Astrocyte of the cerebellum (primary cell): ENCODE data around the gene LYZL6.

ENCODE experiments used
- DNase-seq: peaks from one replicate; pipeline ENCODE4 v3.0.0-alpha.2; 2011; ENCODE audit warnings: low read depth
- H3K4me3 ChIP-seq: 2 replicates; pipeline ENCODE4 v1.5.1; 2011; ENCODE audit warnings: mild to moderate bottlenecking, low read depth, low read length, moderate library complexity
- in situ Hi-C: cut with HindIII; loops from 2 replicates; pipeline ENCODE4 v1.10.0; 2017; ENCODE audit warnings: low sequenced_read_pairs
- TF ChIP-seq, protein P1 (sequence below): IDR thresholded peaks from 2 replicates; pipeline ENCODE4 v1.5.1; 2012; ENCODE audit warnings: low read length, low read depth, moderate library complexity, mild to moderate bottlenecking; ENCODE audit errors: missing control alignments

Gene LYZL6

DNA sequence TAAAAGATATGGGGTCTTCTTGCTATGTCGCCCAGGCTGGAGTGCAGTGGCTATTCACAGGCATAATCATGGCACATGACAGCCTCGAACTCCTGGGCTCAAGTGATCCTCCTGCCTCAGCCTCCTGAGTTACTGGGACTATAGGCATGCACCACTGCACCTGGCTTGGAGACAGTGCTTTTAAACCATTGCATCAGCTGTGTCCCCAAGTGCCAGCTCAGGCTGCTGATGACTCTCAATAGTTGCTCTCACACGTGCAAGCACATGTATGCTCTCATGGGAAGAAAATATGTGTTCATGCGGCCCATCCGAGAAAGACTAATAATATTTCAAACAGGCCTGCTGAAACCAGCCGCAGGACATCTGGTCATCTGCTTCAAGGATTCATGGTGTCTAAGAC, 29.0 kb upstream of the LYZL6 start:
- DNase-seq, result no peak
- TF ChIP-seq, protein P1, sequence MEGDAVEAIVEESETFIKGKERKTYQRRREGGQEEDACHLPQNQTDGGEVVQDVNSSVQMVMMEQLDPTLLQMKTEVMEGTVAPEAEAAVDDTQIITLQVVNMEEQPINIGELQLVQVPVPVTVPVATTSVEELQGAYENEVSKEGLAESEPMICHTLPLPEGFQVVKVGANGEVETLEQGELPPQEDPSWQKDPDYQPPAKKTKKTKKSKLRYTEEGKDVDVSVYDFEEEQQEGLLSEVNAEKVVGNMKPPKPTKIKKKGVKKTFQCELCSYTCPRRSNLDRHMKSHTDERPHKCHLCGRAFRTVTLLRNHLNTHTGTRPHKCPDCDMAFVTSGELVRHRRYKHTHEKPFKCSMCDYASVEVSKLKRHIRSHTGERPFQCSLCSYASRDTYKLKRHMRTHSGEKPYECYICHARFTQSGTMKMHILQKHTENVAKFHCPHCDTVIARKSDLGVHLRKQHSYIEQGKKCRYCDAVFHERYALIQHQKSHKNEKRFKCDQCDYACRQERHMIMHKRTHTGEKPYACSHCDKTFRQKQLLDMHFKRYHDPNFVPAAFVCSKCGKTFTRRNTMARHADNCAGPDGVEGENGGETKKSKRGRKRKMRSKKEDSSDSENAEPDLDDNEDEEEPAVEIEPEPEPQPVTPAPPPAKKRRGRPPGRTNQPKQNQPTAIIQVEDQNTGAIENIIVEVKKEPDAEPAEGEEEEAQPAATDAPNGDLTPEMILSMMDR, result no peak
- H3K4me3 ChIP-seq, result no peak overlapping the region
- in situ Hi-C loops, result no loop called here

DNA sequence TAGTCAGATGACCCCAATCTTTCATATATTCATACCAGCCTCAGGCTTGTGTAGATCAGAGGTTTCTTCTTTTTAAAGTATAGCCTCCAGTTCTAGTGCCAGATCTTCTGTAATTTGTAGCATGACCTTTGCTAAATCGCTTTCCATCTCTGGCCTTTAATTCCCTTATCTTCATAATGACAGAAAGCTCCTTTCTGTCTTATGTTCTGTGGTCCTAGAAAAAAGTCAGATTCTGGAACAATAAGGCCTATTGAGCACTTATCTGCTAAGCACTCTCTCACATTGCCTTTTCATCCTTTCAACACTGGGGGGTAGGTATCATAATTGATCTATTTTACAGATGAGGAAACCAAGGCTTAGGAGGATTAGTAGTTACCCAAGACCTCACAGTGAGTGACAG, 28.6 kb upstream of the LYZL6 start:
- DNase-seq, result no peak
- in situ Hi-C loops, result no loop called here
- TF ChIP-seq, protein P1, result no peak
- no peak overlapping the region for H3K4me3 ChIP-seq

DNA sequence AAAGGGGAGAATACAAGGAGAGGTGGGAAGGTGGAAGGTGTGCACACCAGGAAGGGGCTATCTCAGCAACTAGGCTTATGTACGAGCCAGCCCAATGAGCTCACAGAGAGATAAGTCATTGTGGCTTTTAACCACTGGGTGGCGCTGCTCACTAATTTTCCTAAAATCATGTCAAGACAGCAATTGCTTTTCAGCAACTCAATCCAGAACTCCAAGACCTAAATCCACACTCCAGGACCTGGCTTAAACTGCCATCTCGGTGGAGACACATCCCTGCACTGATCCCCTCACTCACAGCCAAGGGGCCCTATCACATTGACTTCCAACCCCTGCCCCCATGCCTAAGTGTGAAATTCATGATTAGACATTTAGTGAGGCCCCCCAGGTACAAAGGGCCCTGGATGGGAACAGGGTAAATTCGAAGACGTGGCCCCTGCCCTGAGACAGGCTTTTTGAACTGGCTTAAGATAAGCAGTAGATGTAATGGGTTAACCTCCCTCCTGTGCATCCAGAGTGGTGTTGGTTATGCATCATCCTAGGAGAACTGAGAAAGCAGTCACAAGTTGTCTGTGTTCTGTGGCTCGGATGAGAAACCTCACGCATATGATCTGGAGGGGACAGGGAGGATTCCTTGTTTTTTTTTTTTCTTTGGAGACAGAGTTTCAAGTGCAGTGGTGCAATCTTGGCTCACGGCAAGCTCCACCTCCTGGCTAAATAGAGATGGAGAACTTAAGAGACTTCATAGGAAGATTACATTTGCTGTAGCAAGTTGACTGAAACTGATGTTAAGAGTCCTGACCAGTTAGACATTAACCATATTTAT, 26.3 kb upstream of the LYZL6 start:
- H3K4me3 ChIP-seq, result no peak overlapping the region
- peak; percentile 77 for DNase-seq
- in situ Hi-C loops, result no loop called here
- TF ChIP-seq, protein P1, result peak; percentile 80

DNA sequence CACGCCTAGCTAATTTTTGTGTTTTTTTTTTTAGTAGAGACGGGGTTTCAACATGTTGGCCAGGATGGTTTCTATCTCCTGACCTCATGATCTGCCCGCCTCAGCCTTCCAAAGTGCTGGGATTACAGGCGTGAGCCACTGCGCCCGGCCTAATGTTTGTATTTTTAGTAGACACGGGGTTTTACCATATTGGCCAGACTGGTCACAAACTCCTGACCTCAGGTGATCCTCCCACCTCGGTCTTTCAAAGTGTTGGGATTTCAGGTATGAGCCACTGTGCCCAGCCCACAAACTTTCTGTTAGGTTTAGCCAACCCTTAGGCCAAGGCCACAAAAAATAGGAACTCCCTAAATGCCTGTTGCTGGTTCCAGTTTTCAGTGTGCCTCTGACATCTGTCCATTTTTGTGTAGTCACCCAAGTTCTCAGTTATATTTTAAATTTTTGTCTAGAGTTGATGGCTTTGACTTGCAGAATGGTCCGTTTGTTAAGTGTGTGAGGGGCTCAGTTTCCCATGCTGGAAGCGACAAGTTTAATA, 25.1 kb upstream of the LYZL6 start:
- in situ Hi-C loops, result no loop called here
- no peak overlapping the region for H3K4me3 ChIP-seq
- no peak for DNase-seq
- TF ChIP-seq, protein P1, result no peak

DNA sequence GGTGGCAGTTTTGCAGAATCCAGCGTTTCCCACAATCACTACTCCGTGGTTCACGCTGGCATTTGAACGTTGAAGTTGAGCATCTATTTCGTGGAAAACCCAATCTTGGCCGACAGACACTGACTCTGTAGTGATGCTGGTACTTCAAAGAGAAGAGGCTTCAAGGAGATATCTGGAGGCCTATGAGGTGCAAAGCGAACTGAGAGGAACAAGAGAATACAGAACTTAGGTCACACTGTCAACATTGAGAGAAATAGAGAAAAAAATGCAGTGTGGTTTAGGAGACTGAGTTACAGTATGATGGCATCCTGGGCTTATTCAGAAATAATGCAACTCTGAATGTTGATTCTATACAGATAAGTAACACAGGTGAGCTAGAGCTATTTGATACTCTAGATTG, 21.8 kb upstream of the LYZL6 start:
- TF ChIP-seq, protein P1, result no peak
- in situ Hi-C loops, result no loop called here
- DNase-seq, result no peak
- H3K4me3 ChIP-seq, result no peak overlapping the region

DNA sequence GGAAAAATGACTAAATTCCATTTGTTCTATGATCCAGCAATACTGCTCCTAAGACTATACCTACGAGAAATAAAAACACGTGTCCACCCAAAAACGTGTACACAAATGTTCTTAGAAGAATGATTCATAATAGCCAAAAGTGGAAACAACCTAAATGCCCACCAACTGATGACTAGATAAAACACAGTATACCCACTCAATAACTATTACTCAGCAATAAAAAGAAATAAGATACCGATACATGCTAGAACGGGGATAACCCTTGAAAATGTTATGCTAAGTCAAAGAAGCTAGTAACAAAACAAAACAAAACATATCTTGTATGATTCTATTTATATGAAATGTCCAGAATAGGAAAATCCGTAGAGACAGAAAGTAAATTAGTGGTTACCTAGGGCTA, 20.1 kb upstream of the LYZL6 start:
- no peak for DNase-seq
- in situ Hi-C loops, result no loop called here
- H3K4me3 ChIP-seq, result no peak overlapping the region
- TF ChIP-seq, protein P1, result no peak
